ENCODE results near the gene SARDH. TPM values are rescaled to one million over a fixed set of nuclear protein-coding genes. Genes with fewer than 3 reads are reported as not detected.

SARDH gene
- total and polyA plus RNA-seq, 2 of the 13 experiments (the other 11 are each of a cell fraction or from before 2014, with no cell fraction given), result 11.6 to 34.9 TPM

DNA sequence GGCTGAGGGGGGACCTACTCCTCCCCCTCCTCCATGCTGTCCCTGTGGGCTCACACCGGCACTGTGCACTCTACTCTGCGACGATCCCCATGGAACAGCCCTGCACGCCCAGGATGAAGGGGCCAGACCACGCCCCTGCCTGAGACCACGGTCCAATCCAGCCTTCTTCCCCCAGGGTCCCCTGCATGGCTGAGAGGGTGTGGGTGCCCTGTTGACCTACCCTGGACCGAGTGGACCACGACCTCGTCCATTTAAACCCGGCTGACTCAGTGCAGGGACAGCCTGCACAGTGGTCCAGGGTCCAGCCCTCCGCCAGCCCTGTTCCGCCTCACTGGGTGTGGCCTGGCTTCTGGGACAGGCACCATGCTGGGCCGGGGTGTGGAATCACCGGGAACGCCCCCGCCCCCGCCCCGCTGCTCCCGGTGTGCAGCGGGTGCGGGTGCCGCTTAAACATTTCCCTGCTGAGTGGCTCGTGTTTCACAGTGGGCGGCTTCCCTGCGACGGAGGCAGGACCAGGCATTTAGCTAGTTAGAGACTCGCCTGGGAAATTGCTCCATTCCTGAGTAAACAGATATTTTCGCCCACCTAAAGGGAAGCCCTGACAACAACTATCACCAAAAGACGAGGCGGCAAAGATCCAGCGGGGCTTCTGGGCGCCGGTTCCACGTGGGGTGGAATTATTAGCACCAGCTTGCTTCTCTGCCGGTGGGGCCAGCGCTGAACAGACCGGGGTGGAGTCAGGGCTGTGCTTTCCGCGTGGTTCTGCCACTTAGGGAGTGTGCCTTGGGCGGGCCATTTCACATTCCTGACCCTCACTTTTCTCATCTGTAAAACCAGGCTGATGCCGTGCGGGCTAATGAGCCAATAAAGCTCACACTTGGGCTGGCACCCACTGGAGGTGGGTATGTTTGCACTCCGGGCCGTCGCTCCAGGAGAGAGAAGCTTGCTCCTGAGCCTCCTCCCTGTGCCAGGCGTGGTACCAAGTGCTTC lies 79.4 kb downstream of the SARDH start (continued):
- TF ChIP-seq, protein P1, sequence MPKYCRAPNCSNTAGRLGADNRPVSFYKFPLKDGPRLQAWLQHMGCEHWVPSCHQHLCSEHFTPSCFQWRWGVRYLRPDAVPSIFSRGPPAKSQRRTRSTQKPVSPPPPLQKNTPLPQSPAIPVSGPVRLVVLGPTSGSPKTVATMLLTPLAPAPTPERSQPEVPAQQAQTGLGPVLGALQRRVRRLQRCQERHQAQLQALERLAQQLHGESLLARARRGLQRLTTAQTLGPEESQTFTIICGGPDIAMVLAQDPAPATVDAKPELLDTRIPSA (CRISPR knock-in tag; IDR thresholded peaks at IDR 0.05; ENCODE audit: borderline replicate concordance), result peak; percentile 56; the same call in 1 of the 2 replicates
- TF ChIP-seq ZNF460 (CRISPR knock-in tag; IDR thresholded peaks at IDR 0.05; ENCODE audit: borderline replicate concordance), result peak; percentile 17; the same call in 1 of the 2 replicates
- peak; percentile 96 for TF ChIP-seq ZMYM2 (CRISPR knock-in tag; IDR thresholded peaks at IDR 0.05)
- TF ChIP-seq HDAC2 (CRISPR knock-in tag; IDR thresholded peaks at IDR 0.05), result peak; percentile 88
- peak; percentile 82 for TF ChIP-seq MED1 (CRISPR knock-in tag; IDR thresholded peaks at IDR 0.05)
- TF ChIP-seq ZNF644 (CRISPR knock-in tag; IDR thresholded peaks at IDR 0.05; ENCODE audit: low read depth), result 0 out of 2 replicates have a peak, but pooled peaks have one; percentile 36
- TF ChIP-seq GATAD2A (CRISPR knock-in tag; IDR thresholded peaks at IDR 0.05), result peak; percentile 78
- TF ChIP-seq, protein P2, sequence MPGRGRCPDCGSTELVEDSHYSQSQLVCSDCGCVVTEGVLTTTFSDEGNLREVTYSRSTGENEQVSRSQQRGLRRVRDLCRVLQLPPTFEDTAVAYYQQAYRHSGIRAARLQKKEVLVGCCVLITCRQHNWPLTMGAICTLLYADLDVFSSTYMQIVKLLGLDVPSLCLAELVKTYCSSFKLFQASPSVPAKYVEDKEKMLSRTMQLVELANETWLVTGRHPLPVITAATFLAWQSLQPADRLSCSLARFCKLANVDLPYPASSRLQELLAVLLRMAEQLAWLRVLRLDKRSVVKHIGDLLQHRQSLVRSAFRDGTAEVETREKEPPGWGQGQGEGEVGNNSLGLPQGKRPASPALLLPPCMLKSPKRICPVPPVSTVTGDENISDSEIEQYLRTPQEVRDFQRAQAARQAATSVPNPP (CRISPR knock-in tag; IDR thresholded peaks at IDR 0.05), result 0 out of 2 replicates have a peak, but pooled peaks have one; percentile 3
- peak; percentile 77; the same call in 1 of the 2 replicates for TF ChIP-seq FOXC1 (CRISPR knock-in tag; IDR thresholded peaks at IDR 0.05; ENCODE audit: borderline replicate concordance)
- peak; percentile 83 for TF ChIP-seq RARA (CRISPR knock-in tag; IDR thresholded peaks at IDR 0.05)
- no peak for TF ChIP-seq ZNF20 (CRISPR knock-in tag; IDR thresholded peaks at IDR 0.05)
- TF ChIP-seq, protein P3, sequence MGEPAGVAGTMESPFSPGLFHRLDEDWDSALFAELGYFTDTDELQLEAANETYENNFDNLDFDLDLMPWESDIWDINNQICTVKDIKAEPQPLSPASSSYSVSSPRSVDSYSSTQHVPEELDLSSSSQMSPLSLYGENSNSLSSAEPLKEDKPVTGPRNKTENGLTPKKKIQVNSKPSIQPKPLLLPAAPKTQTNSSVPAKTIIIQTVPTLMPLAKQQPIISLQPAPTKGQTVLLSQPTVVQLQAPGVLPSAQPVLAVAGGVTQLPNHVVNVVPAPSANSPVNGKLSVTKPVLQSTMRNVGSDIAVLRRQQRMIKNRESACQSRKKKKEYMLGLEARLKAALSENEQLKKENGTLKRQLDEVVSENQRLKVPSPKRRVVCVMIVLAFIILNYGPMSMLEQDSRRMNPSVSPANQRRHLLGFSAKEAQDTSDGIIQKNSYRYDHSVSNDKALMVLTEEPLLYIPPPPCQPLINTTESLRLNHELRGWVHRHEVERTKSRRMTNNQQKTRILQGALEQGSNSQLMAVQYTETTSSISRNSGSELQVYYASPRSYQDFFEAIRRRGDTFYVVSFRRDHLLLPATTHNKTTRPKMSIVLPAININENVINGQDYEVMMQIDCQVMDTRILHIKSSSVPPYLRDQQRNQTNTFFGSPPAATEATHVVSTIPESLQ (CRISPR knock-in tag; conservative IDR thresholded peaks at IDR 0.05), result no peak
- TF ChIP-seq HES4 (CRISPR knock-in tag; IDR thresholded peaks at IDR 0.05; ENCODE audit: borderline replicate concordance), result no peak
- no peak for TF ChIP-seq ZNF12 (CRISPR knock-in tag; IDR thresholded peaks at IDR 0.05)
- TF ChIP-seq, protein P4, sequence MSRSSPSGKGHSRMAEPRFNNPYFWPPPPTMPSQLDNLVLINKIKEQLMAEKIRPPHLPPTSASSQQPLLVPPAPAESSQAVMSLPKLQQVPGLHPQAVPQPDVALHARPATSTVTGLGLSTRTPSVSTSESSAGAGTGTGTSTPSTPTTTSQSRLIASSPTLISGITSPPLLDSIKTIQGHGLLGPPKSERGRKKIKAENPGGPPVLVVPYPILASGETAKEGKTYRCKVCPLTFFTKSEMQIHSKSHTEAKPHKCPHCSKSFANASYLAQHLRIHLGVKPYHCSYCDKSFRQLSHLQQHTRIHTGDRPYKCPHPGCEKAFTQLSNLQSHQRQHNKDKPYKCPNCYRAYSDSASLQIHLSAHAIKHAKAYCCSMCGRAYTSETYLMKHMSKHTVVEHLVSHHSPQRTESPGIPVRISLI (CRISPR knock-in tag; IDR thresholded peaks at IDR 0.05; ENCODE audit: borderline replicate concordance), result no peak; the same call in 1 of the 2 replicates
- no peak for TF ChIP-seq GATA4 (IDR thresholded peaks at IDR 0.05; ENCODE audit: borderline replicate concordance, low read depth)
- TF ChIP-seq IRX3 (CRISPR knock-in tag; IDR thresholded peaks at IDR 0.05; ENCODE audit: borderline replicate concordance, low read depth), result no peak
- no peak for TF ChIP-seq ZNF720 (CRISPR knock-in tag; IDR thresholded peaks at IDR 0.05)
- no peak for TF ChIP-seq ZNF546 (CRISPR knock-in tag; conservative IDR thresholded peaks at IDR 0.05)
- TF ChIP-seq ZNF768 (CRISPR knock-in tag; IDR thresholded peaks at IDR 0.05), result peak; percentile 31; the same call in 1 of the 2 replicates
- peak; percentile 25; the same call in 1 of the 2 replicates for TF ChIP-seq MIER2 (CRISPR knock-in tag; IDR thresholded peaks at IDR 0.05)
- TF ChIP-seq, protein P5, sequence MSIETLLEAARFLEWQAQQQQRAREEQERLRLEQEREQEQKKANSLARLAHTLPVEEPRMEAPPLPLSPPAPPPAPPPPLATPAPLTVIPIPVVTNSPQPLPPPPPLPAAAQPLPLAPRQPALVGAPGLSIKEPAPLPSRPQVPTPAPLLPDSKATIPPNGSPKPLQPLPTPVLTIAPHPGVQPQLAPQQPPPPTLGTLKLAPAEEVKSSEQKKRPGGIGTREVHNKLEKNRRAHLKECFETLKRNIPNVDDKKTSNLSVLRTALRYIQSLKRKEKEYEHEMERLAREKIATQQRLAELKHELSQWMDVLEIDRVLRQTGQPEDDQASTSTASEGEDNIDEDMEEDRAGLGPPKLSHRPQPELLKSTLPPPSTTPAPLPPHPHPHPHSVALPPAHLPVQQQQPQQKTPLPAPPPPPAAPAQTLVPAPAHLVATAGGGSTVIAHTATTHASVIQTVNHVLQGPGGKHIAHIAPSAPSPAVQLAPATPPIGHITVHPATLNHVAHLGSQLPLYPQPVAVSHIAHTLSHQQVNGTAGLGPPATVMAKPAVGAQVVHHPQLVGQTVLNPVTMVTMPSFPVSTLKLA (IDR thresholded peaks at IDR 0.05), result no peak
- TF ChIP-seq KAT7 (CRISPR knock-in tag; IDR thresholded peaks at IDR 0.05; ENCODE audit: borderline replicate concordance), result no peak
- no peak for TF ChIP-seq ZNF354B (CRISPR knock-in tag; IDR thresholded peaks at IDR 0.05)
